Lower leg skin (tissue), 3 donors: ENCODE measurements around the gene KIF26B.

Experiments used
- POLR2A ChIP-seq, 2 donors: fragments of 450-650 bp; IDR thresholded peaks; one replicate each; pipeline ENCODE4 v1.6.1; 2016 to 2017; ENCODE audit warnings: antibody characterized with exemption in 2 of 2, mild to moderate bottlenecking in 1 of 2, moderate library complexity in 1 of 2
- TF ChIP-seq, protein P1 (sequence below), 3 donors: fragments of 450-650 bp; IDR thresholded peaks; one replicate each; pipeline ENCODE4 v1.5.1; 2016; ENCODE audit warnings: antibody characterized with exemption in 3 of 3, mild to moderate bottlenecking in 3 of 3, moderate library complexity in 2 of 3

DNA sequence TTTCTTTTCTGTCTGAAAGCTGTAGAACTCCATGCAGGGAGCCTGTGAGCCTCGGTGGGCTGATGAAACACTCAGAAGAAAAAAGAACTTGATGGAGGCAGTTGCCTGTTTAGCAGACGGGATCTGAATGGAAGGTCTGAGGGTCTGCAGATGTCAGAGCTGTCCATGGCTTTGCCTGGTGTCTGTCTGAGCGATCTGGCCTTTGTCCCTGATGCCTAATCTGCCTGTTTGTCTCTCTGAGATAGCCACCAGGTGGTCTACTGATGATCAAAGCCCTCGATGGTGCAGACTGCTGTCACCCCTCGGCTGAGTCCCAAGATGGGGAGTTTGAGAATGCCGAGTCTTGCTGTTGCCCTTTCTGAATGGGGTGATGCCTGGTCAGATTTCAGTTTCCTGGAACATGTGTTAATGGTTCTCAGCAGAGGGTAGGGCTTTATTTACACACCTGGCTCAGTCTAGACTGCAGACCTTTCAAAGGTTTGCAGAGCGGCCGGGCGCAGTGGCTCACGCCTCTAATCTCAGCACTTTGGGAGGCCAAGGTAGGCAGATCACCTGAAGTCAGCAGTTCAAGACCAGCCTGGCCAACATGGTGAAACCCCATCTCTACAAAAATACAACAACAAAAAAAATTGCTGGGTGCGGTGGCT is 90.4 kb downstream of the KIF26B start:
- TF ChIP-seq, protein P1, sequence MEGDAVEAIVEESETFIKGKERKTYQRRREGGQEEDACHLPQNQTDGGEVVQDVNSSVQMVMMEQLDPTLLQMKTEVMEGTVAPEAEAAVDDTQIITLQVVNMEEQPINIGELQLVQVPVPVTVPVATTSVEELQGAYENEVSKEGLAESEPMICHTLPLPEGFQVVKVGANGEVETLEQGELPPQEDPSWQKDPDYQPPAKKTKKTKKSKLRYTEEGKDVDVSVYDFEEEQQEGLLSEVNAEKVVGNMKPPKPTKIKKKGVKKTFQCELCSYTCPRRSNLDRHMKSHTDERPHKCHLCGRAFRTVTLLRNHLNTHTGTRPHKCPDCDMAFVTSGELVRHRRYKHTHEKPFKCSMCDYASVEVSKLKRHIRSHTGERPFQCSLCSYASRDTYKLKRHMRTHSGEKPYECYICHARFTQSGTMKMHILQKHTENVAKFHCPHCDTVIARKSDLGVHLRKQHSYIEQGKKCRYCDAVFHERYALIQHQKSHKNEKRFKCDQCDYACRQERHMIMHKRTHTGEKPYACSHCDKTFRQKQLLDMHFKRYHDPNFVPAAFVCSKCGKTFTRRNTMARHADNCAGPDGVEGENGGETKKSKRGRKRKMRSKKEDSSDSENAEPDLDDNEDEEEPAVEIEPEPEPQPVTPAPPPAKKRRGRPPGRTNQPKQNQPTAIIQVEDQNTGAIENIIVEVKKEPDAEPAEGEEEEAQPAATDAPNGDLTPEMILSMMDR (IDR thresholded peaks at IDR 0.05) = no peak
- no peak for TF ChIP-seq POLR2A (IDR thresholded peaks at IDR 0.05)
